ENCODE results near the gene TMEM200A.
"Not testable (repeated sequence)": the region's sequence is repeated elsewhere in the genome, so short reads cannot be mapped to it uniquely, and the experiment has no call there.

Gene TMEM200A

GRCh38 chr6:130365166-130366106 lies at the start of gene TMEM200A:
Gene TMEM200A (plus strand): TSS chr6:130366017. CDS start chr6:130440423, 74,406 bp downstream.
- peak; percentile 70 for DNase-seq

DNA sequence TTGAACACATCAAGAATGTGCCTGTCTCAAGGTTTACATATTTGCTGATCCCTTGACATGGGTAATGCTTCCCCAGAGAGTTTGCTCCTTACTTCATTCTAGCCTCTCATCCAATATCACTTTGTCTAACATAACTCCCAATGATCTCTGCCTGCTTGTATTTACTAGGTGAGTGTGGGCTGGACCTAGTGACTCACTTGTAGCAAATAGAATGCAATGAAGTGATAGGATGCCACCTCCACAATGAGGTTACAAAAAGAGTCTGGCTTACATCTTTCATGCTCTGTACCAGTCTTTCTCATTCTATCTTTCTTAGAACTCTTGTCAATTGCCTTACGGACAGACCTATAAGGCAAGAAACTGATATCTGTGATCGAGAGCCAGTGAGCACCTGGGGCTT lies 44.9 kb upstream of the TMEM200A start:
- no peak for DNase-seq

DNA sequence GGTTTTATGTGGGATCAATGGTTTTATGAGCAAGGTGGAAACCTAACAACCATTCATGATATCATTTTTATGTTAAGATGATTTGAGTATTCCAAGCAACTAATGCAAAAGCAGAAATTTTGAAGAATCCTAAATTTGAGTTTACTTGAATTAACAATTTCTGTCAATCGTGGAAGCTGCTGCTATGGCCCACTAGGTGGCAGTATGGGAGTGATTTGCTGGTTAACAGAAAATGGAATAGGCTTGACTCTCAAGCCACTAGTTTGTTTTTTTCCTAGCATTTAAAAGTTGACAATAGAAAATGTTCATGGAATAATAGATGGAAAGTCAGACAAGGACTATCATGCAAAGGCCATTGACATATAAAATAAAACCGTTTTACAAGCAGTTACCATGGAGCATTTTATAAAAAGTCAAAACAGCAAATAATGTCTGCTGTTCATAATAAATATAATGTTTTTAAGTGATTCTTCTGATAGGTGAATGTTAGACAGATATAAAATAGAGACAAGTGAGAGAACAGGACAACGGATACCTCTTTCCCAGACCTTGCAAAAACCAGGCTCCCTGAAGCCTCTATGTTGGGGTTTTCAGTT lies 43.0 kb upstream of the TMEM200A start:
- DNase-seq, result peak; percentile 52

GRCh38 chr6:130324657-130325056 lies 41.2 kb upstream of the TMEM200A start:
- no peak for DNase-seq

GRCh38 chr6:130326496-130326895 lies 39.3 kb upstream of the TMEM200A start:
- no peak for DNase-seq

DNA sequence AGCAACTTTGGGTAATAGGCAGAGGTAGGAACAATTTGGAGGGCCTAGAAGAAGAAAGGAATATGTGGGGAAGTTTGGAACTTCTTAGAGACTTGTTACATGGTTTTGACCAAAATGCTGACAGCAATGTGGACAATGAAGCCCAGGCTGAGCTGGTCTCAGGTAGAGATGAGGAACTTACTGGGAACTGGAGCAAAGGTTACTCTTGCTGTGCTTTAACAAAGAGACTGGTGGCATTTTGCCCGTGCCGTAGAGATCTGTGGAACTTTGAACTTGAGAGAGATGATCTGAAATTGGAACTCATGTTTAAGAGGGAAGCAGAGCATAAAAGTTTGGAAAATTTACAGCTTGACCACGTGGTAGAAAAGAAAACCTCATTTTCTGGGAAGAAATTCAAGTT lies 28.3 kb upstream of the TMEM200A start:
- DNase-seq, result no peak

DNA sequence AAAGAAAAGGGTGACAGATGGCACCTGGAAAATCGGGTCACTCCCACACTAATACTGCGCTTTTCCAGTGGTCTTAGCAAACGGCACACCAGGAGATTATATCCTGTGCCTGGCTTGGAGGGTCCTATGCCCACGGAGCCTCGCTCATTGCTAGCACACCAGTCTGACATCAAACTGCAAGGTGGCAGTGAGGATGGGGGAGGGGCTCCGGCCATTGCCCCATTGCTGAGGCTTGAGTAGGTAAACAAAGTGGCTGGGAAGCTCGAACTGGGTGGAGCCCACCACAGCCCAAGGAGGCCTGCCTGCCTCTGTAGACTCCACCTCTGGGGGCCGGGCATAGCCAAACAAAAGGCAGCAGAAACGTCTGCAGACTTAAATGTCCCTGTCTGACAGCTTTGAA lies 19.5 kb upstream of the TMEM200A start:
- DNase-seq, result not testable (repeated sequence)

DNA sequence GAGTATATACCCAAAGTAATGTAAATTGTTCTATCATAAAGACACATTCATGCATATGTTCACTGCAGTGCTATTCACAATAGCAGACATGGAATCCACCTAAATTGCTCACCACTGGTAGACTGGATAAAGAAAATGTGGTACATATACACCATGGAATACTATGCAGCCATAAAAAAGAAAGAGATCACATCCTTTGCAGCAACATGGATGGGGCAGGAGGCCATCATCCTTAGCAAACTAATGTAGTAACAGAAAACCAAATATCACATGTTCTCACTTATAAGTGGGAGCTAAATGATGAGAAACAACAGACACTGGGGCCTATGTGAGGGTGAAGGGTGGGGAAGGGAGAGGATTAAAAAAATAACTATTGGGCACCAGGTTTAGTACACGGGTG lies 11.5 kb upstream of the TMEM200A start:
- DNase-seq, result no peak

DNA sequence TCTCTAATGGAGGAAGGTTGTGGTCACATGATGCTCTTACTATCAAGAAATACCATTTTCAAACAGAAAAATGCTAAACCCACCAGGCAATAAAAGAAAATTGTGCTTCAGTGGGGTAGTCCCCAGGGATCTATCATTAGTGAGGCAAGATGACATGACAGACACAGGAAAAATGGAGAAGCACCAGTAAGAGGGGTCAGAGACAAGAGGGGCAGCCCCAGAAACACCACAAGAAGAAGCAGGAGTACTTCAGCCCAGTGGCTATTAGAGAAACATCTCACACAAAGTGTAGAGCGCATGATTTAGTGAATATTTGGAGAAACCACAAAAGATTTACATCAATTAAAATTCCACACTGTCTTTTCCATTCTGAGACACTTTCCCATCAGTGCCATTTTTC lies 10.2 kb upstream of the TMEM200A start:
- no peak for DNase-seq

DNA sequence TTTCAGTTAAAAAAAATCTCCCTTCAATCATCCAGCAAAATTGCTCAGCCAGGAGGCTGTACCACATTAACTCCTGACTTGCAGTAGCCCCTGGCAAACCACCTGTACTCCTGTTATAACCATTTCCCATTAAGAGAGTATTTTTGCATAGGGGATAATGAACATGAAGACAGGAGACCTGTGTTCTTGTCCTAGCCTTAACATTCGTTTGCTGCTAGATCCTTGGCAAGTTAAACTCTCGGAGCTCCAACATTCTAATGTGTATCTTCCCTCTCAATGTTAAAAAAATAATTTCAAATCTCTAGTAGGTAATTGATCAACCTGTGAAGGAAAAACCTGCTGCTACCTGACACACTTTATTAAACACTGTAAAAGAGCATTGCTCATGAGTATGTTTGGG lies 8.4 kb upstream of the TMEM200A start:
- no peak for DNase-seq

GRCh38 chr6:130359736-130360135 lies 6.1 kb upstream of the TMEM200A start:
- DNase-seq, result no peak

- DNase-seq, result no peak
These were observed 3.7 kb upstream of the TMEM200A start for GRCh38 chr6:130362128-130362527.

- DNase-seq, result no peak
These were observed 1.5 kb upstream of the TMEM200A start for GRCh38 chr6:130364224-130364780.

DNA sequence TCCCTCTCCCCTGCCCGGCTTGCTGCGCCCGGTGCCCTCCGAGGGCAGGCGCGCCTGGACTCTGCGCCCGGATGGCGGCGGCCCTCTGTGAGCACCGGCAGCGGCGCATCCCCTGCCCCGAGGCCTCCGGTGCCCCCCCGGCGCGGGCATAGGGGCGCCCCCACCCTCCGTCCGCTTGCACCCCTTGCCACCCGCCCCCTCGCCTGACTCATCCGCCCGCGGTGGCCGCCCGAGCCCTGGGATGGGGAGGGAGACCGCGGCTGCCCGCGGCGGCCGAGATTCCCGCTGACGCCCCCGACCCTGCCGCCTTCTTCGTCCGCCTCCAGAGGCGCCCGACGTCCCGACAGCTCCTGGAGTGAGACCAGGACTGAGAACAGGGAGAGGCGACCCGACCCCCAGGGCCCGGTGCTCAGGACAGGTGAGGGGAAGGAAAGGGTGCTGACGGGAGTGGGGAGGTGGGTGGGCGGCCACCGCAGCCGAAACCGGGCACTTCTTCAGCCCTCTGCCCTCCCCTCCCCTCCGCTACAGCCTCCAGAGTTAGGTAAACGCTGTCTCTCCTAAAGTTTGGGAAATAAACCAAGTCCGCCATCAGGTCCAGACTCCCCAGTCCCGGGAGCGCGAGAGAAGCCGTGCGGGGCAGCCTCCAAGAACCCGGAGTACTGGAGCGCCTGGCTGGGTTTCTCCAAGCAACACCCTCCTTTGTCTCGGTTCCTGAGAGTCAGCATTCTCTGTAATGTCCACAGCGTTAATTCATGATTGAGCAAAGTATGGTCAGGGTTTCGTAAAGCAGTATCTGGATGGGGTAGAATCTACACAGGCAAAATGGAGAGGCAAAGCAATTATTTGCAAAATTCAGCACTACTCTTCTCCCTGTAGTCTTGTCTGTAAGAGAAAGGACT lies 539 bp downstream of the TMEM200A start:
- peak; percentile 49 for DNase-seq

GRCh38 chr6:130367767-130368166 lies 1.9 kb downstream of the TMEM200A start:
- no peak for DNase-seq

- no peak for DNase-seq
These were observed 2.8 kb downstream of the TMEM200A start for GRCh38 chr6:130368576-130368975.

DNA sequence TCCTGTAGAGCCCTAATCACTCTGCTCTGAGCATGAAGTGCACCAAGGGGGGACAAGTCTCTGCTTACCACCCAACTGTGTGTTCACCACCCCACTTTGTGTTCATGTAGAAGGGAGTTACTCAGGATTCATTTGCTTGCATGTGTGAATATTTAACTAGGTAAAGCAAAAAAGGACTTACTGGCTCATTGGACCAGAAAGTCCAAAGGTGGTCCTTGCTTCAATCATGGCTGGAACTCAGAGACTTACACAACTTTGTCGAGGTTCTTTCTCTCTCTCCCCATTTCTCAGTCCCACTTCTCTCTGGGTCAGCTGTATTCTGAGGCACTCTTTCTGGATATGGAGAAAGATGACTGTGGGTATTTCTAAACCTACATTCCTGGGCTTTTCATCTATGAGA lies 4.0 kb downstream of the TMEM200A start:
- no peak for DNase-seq

GRCh38 chr6:130371921-130372420 lies 6.2 kb downstream of the TMEM200A start:
- DNase-seq, result no peak

DNA sequence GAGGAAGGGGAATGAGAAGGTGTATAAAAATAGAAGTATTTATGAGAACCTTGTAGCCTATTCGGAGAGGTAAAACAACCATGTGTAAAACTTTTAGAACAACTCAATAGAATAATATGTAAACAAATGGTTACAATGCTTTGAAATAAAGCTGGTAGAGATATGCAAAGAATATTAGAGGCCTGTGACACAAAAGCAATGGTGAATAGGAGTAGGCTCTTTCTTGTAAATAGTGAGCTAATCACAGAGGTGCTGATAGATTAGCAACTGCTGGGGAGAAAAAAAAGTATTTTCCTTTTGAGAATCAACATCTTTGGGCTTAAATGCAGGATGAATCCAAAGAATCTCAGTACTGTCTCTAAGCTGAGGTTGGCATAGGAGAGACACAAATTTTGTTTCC lies 7.0 kb downstream of the TMEM200A start:
- no peak for DNase-seq

DNA sequence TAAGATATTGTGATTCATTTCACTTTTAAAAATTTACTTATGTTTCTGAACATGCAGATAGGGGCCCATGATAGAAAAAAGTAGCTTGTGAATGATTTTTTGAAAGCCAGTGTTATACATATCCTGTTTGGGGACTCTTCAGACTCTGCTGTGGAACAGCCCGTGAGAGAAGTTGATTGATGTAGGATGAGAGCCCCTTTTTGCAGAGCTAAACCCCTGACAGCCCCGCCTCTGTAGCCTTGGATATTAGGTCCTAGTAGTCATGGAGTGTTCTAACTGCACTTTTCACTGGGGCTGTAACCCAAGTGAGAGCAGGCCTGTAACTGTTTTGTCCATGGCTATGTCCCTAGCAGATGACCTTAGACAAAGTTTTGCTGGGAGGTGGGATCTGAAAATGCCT lies 8.2 kb downstream of the TMEM200A start:
- DNase-seq, result no peak

- no peak for DNase-seq
These were observed 11.1 kb downstream of the TMEM200A start for GRCh38 chr6:130376936-130377335.

DNA sequence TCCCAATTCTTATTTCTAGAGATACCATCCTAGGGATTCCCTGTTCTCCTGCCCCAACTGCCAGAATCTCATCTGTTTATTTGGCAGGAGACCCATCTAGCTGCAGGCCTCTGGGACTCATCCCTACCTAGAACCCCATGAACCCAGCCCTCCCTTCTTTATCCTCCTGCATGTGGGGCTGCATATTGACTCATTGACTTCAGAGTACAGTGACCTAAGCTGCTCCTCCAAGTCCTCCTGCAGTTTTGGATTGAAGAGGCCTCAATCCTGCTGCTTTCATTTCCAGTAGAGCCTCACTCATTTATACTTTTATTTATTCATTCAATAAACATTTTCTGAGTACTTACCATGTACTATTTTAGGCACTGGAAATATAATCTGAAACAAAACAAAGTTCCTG lies 11.6 kb downstream of the TMEM200A start:
- DNase-seq, result no peak

DNA sequence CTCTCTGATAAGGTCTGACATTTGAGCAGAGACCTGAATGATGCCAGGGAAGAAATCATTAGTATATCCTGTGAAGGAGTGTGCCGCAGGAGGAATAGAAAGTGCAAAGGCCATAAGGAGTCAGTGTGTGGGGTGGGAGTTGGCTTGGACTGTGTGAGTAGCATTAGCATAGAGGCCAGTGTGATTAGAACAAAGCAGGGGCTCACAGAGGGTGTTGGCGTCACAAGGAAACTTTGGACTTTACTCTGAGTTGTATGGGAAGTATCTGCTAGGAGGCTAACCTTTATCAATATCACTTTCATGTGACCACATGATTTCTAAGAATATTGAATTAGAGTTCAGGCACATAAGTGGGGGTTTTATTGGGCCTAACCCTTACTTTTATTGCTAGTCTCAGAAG lies 12.1 kb downstream of the TMEM200A start:
- DNase-seq, result no peak

Data from stimulated activated CD8-positive, alpha-beta memory T cell treated with anti-CD3 and anti-CD28 coated beads, Interleukin-4, amount 100 ng/mL, for 48 hours (primary cell).